ENCODE data around the gene EIF2AK3. TPM values are rescaled to one million over a fixed set of nuclear protein-coding genes. Genes with fewer than 3 reads are reported as not detected.

The EIF2AK3 gene
- total RNA-seq: 10 to 100 TPM in 2 of 4 donors, 1 to 10 TPM in 2; 7.9 to 11.9 (median 10.0) TPM

DNA sequence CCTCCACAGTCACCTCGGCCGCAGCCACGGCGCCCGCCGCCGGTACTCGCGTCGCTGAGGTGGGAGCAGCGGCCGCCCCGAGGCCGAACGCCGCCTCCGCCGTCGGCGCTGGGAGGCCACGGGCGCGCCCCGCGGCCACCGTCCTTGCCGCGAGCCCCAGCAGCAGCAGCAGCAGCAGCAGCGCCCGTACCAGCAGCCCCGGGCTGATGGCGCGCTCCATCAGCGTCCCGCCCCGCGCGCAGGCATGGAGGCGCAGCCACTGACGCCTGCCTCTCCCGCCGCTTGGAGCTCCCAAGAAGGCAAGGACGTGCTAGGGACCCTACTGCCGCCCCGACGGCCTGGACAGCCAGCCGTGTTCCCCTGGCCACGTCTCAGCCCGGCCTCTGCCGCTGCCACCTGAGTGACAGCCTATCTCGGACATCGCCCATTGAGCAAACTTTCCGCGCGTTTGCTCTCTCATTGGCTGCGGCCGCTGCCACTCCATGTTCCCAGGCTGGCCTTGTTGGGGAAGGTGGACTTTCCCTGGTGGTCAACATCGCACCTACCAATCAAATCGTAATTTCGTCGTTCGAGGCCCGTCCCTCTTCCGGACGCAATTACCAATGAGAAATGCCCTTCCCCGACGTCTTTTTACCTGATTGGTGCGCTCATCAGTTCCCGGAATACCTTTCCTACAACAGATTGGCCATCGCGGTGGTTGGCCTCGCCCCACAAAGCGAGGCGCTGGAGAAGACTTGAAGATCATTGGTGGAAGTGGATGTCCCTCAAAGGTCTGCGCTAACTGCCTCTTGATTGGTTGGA is at the start of gene EIF2AK3:
EIF2AK3 (minus strand) TSS at position 410 of the 801 bp plus-strand sequence; CDS start at position 220, 190 bp downstream.
- H3K27ac ChIP-seq (replicated peaks in 1 of 4): peak within 1 kb of the TSS; percentile 97 to 99 (median 98)
- TF ChIP-seq, protein P1, sequence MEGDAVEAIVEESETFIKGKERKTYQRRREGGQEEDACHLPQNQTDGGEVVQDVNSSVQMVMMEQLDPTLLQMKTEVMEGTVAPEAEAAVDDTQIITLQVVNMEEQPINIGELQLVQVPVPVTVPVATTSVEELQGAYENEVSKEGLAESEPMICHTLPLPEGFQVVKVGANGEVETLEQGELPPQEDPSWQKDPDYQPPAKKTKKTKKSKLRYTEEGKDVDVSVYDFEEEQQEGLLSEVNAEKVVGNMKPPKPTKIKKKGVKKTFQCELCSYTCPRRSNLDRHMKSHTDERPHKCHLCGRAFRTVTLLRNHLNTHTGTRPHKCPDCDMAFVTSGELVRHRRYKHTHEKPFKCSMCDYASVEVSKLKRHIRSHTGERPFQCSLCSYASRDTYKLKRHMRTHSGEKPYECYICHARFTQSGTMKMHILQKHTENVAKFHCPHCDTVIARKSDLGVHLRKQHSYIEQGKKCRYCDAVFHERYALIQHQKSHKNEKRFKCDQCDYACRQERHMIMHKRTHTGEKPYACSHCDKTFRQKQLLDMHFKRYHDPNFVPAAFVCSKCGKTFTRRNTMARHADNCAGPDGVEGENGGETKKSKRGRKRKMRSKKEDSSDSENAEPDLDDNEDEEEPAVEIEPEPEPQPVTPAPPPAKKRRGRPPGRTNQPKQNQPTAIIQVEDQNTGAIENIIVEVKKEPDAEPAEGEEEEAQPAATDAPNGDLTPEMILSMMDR (IDR thresholded peaks at IDR 0.05): peak in 2 of 3 experiments; percentile 10 to 29
- TF ChIP-seq POLR2A (IDR thresholded peaks at IDR 0.05; ENCODE audit: low read depth): peak; percentile 99
- TF ChIP-seq EP300 (IDR thresholded peaks at IDR 0.05): no peak
- TF ChIP-seq POLR2AphosphoS5 (IDR thresholded peaks at IDR 0.05): peak; percentile 98 to 99
- no peaks in the 10 kb centered on the region for H3K27me3 ChIP-seq
- peak within 1 kb of the TSS; percentile 93 to 99 (median 94) for H3K4me3 ChIP-seq
- DNase-seq (ENCODE audit: extremely low spot score): peak; percentile 100
- H3K9me3 ChIP-seq: no peaks in the 10 kb centered on the region
- intact Hi-C loops (cut with DNase I): loop anchor here (5.0 kb wide), 3 partner anchors 35 to 65 kb away; partner anchors contain the start of gene RPIA
- H3K4me1 ChIP-seq: peaks cover 24 to 41% (median 33%) of the 10 kb centered on the region in 4 donors
- no peaks in the 10 kb centered on the region for H3K36me3 ChIP-seq
- under 1% methylated on average over 34 of the region's 75 CpGs for WGBS

DNA sequence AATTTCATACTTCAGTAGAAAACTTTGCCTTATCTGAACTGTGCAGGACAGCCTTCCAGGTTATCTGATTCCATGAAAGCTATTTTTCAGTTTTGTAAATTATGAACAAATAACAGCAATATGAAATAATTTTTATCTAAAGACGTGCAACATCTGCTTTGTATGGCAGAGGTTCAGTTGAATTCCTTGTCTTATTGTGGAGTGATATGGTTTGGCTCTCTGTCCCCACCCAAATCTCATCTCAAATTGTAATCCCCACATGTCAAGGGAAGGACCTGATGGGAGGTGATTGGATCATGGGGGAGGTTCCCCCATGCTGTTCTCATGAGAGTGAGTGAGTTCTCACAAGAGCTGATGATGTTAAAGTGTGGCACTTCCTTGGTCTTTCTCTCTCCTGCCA is 46.1 kb upstream of the EIF2AK3 start:
- Histone ChIP-seq H3K4me1 (peaks cover 0 to 6% (median 4%) of the 10 kb centered on the region in 4 donors), H3K9me3 (no peaks in the 10 kb centered on the region), H3K4me3 (no peak overlapping the region), H3K36me3 (no peaks in the 10 kb centered on the region), H3K27ac (replicated peaks in 1 of 4) (no peak overlapping the region), H3K27me3 (no peaks in the 10 kb centered on the region)
- no peak for TF ChIP-seq POLR2A (IDR thresholded peaks at IDR 0.05; ENCODE audit: low read depth)
- TF ChIP-seq POLR2AphosphoS5 (IDR thresholded peaks at IDR 0.05): no peak
- TF ChIP-seq, protein P1 (IDR thresholded peaks at IDR 0.05): no peak
- TF ChIP-seq EP300 (IDR thresholded peaks at IDR 0.05): no peak
- intact Hi-C loops (cut with DNase I): loop anchor here (5.0 kb wide), 1 partner anchor 46 kb away; the partner anchor contains the start of gene EIF2AK3
- 47% methylated on average over 1 of the region's 1 CpG for WGBS
- no peak for DNase-seq (ENCODE audit: extremely low spot score)

DNA sequence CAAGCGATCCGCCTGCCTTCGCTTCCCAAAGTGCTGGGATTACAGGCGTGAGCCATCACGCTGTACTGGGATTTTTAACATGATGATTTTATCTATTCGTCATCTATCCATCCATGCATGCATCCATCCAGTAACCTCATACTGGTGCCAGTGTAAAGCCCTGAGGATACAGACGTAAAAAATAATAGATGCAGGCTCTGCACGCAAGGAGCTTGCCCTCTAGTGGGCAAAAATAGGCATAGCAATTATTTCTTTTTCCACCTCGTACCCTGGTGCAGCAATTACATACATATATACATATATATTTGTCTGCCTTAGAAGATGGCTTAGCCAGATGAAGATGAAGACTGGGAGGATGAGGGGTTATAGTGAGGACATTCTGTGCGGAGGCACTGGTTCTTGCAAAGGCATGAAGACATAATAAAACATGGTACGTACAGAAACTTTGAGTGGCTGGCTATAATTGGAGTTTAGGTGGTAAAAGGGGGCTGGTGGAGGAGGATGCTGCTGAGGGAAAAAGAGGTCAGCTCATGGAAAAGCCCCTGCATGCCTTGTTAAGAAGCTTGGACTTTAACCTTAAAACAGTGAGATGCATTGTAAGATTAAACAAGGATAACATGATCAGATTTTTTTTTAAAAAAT is 44.6 kb upstream of the EIF2AK3 start:
- TF ChIP-seq, protein P1 (IDR thresholded peaks at IDR 0.05): peak; percentile 76 to 93 (median 89)
- no peak for TF ChIP-seq EP300 (IDR thresholded peaks at IDR 0.05)
- peaks cover 0 to 6% (median 4%) of the 10 kb centered on the region in 4 donors for H3K4me1 ChIP-seq
- H3K36me3 ChIP-seq: no peaks in the 10 kb centered on the region
- no peak for DNase-seq (ENCODE audit: extremely low spot score)
- WGBS: 44% methylated on average over 11 of the region's 11 CpGs
- no peak overlapping the region for H3K27ac ChIP-seq (replicated peaks in 1 of 4)
- no peak overlapping the region for H3K4me3 ChIP-seq
- no peaks in the 10 kb centered on the region for H3K9me3 ChIP-seq
- no peaks in the 10 kb centered on the region for H3K27me3 ChIP-seq
- intact Hi-C loops (cut with DNase I): loop anchor here (2.0 to 5.0 kb wide), 2 partner anchors 45 to 81 kb away; partner anchors contain the start of gene EIF2AK3

DNA sequence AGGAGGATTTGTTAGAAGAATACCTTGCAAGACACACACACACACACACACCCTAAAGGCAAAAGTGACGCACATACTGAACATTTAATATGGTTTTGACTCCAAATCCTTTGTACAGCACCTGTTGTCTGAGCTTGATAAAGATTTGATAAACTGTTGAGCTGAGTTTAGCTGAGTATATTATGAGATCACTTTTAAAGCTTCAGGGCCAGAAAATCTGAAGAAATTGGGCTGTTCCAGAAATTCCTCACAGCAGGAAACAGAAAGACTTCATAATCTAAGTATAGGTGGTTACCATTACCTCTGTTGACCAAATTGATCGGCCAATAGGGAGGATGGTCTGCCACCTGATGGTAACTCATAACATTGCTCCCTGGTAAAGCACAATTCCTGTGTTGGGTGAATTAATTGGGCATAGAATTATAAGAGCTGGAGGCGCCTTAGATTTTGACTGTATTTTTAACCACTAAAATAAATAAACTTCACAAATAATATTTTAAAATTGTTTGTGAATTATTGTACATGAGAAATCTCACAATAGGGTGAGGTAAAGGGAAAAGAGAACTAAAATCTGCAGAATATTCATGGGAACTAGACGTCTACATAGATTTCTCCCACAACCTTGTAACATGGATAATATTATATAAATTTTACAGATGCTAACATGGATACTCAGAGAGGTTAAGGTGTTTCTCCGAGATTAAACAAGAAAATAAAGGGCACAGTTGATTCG is 42.4 kb upstream of the EIF2AK3 start:
- TF ChIP-seq POLR2AphosphoS5 (IDR thresholded peaks at IDR 0.05): no peak
- TF ChIP-seq, protein P1 (IDR thresholded peaks at IDR 0.05): peak; percentile 31 to 49 (median 41)
- H3K27me3 ChIP-seq: no peaks in the 10 kb centered on the region
- no peak for DNase-seq (ENCODE audit: extremely low spot score)
- H3K4me1 ChIP-seq: peaks cover 0 to 6% (median 4%) of the 10 kb centered on the region in 4 donors
- no peaks in the 10 kb centered on the region for H3K9me3 ChIP-seq
- no peaks in the 10 kb centered on the region for H3K36me3 ChIP-seq
- no peak overlapping the region for H3K27ac ChIP-seq (replicated peaks in 1 of 4)
- 66% methylated on average over 6 of the region's 6 CpGs for WGBS
- intact Hi-C loops (cut with DNase I): loop anchor here (2.0 to 5.0 kb wide), 2 partner anchors 42 to 79 kb away; partner anchors contain the start of gene EIF2AK3
- no peak overlapping the region for H3K4me3 ChIP-seq
